Epidermal melanocyte (primary cell): ENCODE results near the gene NDUFC2.
"Not testable (repeated sequence)": the region's sequence is repeated elsewhere in the genome, so short reads cannot be mapped to it uniquely, and the experiment has no call there.

ENCODE experiments used
- DNase-seq: peaks from one replicate; pipeline ENCODE4 v3.0.0; 2011; ENCODE audit warnings: low spot score; ENCODE audit not compliant: insufficient read length

Gene NDUFC2

GRCh38 chr11:78080084-78080817, 589 bp upstream of the NDUFC2 start:
- DNase-seq, result no peak

GRCh38 chr11:78078218-78079167, 1.2 kb downstream of the NDUFC2 start:
- no peak for DNase-seq

DNA sequence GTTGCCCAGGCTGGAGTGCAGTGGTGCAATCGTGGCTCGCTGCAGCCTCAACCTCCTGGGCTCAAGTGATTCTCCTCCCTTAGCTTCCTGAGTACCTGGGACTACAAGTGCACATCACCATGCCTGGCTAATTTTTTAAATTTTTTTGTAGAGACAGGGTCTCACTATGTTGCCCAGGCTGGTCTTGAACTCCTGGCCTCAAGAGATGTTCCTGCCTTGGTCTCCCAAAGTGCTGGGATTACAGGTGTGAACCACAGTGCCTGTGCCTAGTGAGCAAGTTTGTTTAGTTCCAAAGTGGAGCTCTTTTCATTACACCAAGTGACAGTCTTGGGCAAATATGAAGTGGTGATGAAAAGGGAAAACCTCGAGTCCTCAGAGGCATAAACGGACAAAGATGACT, 2.1 kb downstream of the NDUFC2 start:
- DNase-seq, result not testable (repeated sequence)

DNA sequence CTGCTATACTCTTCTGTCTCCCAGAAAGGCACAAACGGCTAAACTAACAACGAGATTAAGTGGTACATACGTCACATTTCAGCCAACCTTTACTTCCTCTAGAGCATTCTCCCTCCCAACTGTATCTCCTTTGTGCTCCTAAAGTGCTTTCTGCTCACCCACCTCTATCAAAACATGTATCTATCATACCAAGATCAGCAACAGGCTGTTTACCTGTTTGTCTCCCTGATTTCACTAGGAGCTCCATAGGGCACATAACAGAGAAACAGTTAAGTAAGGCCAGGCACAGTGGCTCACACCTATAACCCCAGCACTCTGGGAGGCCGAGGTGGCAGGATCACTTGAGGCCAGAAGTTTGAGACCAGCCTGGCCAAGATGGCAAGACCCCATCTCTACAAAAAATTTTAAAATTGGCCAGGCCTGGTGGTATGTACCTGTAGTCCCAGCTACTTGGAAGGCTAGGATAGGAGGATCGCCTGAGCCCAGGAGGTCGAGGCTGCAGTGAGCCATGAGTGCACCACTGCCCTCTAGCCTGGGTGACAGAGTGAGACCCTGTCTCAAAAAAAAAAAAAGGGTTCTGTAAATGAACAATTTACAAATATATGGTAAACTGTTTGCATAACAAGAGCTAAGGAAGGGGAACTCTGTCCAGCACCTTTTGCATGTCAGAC, 2.8 kb downstream of the NDUFC2 start:
- DNase-seq, result no peak

DNA sequence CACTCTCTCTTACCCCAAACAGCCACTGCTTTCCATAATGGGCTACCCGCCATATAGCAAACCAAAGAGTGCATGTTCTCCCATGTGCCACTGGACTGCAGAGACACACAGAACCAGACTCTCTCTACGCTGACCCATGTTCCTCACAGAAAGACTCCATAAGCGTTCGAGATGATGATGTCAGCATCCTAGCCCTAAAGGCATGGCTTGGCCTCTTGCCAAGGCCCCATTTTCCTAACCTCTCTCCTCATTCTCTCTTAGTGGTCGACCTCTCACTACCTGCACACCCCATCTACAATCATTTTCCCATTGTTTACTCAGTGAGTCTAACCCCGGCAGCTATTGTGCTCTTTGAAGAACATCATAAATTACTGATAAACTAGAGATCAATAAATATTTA, 4.9 kb downstream of the NDUFC2 start:
- DNase-seq, result no peak

GRCh38 chr11:78072455-78072854, 7.2 kb downstream of the NDUFC2 start:
- no peak for DNase-seq

DNA sequence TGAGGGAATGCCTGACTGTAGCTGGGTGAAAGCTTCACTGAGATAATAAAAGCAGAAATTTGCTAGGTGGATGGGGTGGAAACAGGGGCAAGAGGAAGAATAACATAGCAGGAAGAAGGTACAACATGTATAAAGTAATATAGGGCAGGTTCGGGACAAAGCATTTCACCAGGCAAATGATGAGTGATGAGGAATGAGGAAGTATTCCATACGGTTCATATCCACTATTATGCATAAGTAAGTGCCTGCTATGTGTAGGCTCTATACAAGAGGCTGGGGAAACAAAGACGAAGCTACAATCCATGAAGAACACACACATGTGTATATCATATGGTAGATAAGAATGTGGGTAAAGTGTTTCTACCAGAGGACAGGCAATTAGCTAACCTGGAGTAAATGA, 7.9 kb downstream of the NDUFC2 start:
- DNase-seq, result no peak

GRCh38 chr11:78070621-78071020, 9.0 kb downstream of the NDUFC2 start:
- no peak for DNase-seq

DNA sequence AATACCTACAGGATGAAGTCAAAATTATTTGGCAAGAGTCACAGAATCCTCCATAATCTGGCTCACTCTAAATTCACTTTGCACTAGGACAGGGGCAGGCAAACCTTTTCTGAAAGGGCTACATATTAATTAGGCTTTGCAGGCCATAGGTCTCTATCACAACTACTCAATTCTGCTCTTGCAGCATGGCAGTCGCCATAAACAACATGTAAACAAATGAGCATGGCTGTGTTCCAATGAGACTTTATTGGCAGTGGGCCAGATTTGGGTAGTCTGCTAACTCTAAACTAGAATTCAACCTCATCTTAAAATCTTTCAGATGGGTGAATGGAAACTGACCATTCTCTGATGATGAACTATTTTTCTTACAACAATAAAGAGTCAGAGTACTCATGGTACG, 10.2 kb downstream of the NDUFC2 start:
- DNase-seq, result no peak

- no peak for DNase-seq
These were observed 12.0 kb downstream of the NDUFC2 start for GRCh38 chr11:78067704-78068103.

- DNase-seq, result no peak
These were observed 13.2 kb downstream of the NDUFC2 start for GRCh38 chr11:78066471-78066870.

DNA sequence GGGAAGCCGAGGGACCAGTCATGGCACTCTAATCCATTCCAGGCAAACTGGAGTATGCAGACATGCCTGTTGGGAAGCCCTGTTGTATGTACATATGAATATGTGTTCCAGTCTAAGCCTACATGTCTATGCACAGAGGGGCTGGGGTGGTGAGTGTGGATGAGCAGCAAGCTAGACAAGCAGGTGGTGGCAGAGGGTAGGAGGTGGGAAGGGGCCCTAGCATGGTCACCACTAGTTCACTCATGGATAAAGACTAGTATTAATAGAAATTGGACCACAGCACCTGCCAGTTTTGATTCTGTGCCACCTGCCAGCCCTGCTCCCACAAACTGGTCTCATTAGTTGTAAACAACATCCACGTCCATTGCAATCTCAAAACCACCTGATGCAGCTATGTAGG, 14.5 kb downstream of the NDUFC2 start:
- DNase-seq, result no peak

DNA sequence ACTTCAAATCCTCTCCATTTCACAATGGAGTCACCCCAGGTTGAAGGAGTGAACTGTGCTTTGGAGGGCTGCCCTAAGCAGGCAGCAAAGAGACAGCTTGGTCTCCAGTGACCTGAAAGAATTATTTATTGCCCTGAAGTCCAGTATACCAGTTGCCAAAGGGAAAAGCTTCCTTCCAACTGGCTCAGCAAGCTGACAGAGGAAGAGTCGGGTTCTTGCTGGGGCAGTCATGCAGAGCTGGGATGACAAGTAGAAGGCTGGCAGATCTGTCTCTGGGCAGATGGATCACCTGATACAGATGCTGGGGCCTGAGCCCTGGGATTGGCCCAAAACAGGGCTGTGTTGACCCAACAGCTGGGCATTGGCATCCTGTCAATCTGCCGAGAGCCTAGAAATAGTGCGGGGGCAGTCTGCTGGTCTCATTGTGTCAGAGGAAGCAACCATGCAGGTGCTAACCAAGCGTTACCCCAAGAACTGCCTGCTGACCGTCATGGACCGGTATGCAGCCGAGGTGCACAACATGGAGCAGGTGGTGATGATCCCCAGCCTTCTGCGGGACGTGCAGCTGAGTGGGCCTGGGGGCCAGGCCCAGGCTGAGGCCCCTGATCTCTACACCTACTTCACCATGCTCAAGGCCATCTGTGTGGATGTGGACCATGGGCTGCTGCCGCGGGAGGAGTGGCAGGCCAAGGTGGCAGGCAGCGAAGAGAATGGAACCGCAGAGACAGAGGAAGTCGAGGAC, 16.1 kb downstream of the NDUFC2 start, which contains the start of gene THRSP:
TSS of gene THRSP (plus strand) at position 422 of the 742 bp plus-strand sequence. CDS start at position 443, 21 bp downstream.
- no peak for DNase-seq

- no peak for DNase-seq
These were observed 17.0 kb downstream of the NDUFC2 start for GRCh38 chr11:78062671-78063070.

GRCh38 chr11:78061921-78062311, 17.7 kb downstream of the NDUFC2 start:
- DNase-seq, result no peak

DNA sequence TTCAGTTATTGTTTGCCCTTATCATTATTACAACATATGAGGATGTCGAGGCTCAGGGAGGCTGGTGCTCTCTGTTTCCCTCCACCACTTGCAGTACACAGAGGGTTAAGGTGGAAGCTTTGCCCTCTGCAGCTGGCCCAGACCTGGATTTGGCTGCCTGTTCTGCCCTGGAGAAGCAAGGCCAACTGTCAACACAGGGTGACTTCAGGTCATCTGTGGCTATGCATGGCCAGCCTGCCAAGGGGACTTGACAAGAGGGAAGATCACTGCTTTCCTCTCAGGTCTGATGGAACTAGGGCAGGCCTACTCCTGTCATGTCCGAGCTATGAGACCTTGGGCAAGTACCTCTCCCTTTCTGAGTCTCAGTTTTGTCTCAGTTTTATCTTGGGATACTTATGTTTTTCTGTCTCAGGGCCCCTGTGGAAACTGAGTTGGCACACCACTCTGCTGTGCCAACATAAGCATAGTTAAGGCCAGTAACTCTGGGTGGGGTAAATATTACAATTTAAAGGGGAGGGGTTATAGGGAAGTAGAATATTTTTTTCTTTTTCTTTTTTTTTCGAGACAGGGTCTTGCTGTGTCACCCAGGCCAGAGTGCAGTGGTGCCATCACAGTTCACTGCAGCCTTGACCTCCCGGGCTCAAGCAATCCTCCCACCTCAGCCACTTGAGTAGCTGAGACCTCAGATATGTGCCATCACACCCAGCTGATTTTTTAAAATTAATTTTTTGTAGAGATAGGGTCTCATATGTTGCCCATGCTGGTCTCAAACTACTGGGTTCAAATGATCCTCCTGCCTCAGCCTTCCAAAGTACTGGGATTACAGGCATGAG, 18.4 kb downstream of the NDUFC2 start:
- DNase-seq, result no peak

DNA sequence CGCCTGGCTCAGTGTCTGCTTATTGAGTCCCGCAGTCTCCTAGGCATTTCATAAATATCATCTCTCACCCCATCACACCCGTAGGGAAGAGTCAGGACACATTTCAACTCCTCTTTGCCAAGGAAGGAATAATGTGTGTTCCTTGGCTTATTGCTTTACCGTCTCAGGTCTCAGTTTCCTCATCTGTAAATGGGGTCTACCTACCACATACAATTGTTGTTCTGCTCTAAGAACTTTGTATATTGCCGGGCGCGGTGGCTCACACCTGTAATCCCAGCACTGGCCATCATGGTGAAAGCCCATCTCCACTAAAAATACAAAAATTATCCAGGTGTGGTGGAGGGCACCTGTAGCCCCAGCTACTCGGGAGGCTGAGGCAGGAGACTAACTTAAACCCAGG, 19.1 kb downstream of the NDUFC2 start:
- no peak for DNase-seq

- not testable (repeated sequence) for DNase-seq
These were observed 19.8 kb downstream of the NDUFC2 start for GRCh38 chr11:78059749-78060328.

DNA sequence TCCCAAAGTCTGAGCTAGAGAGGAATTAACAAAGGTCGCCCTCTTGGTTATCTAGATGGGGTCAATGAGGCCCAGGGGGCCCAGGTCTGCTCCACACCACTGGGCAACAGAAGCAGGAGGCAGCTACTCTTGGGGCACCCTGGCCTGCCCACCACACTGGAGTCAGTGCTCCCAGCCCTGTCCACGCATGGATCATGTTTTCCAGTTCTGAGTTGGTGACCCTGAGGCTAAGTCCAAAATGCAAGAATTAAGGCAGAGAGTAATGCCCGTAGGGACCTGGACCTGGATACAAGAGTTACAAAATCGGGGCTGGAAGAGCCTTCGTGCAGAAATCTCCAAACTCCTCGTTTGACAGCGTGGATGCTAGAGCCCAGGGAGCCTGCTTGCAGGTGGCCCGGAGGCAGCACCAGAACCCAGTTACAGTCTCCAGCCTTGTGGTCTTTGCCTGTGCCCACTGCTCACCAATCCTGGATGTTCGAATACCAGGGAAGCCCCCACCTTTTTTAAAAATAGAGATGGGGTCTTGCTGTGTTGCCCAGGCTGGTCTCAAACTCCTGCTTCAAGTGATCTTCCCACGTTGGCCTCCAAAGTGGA, 22.1 kb downstream of the NDUFC2 start:
- DNase-seq, result no peak

GRCh38 chr11:78056093-78056492, 23.6 kb downstream of the NDUFC2 start:
- DNase-seq, result no peak
